Neuron (in vitro differentiated cells): ENCODE data around the gene CPNE4.
A peak's percentile ranks its signal among the peaks of the same experiment; 100 is the strongest.

Experiments used
- H2AFZ ChIP-seq: one replicate; pipeline ENCODE4 v1.6.1; 2013; ENCODE audit warnings: low read depth, mild to moderate bottlenecking, inconsistent platforms, low read length, moderate library complexity
- H3K27me3 ChIP-seq: one replicate; pipeline ENCODE4 v1.6.1; 2013; ENCODE audit warnings: low read length; ENCODE audit not compliant: insufficient read depth
- H3K36me3 ChIP-seq: one replicate; pipeline ENCODE4 v1.6.1; 2013; ENCODE audit warnings: low read length; ENCODE audit not compliant: insufficient read depth
- H3K4me1 ChIP-seq: one replicate; pipeline ENCODE4 v1.6.1; 2013; ENCODE audit warnings: low read length; ENCODE audit not compliant: insufficient read depth
- H3K4me3 ChIP-seq: 2 replicates; pipeline ENCODE4 v1.5.1; 2013; ENCODE audit warnings: mild to moderate bottlenecking, low read length, moderate library complexity
- H3K9me3 ChIP-seq: one replicate; pipeline ENCODE4 v1.6.1; 2013; ENCODE audit warnings: low read length

The CPNE4 gene

DNA sequence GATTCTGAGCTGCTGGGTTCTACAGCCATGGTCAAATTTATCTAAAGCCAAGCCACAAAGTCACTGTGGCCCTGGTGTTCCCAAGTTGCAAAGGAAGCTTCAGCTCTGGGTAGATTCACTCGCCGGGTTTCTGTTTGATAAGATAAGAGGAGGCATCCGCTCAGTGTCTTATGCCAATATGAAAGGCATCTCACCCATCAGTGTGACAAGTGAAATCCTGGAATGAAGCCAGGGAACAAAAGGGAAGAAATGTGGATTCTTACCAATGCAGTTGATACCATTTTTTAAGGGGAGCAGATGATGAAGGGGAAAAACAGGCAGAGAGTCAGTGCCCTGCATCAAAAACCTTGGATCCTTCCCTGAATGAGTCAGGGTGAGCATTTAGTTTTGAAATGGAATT is 2.8 kb upstream of the CPNE4 start:
- no peak overlapping the region for H2AFZ ChIP-seq
- no peak overlapping the region for H3K4me3 ChIP-seq
- H3K27me3 ChIP-seq: peaks cover 5% of the 10 kb centered on the region
- no peaks in the 10 kb centered on the region for H3K9me3 ChIP-seq
- peaks cover 15% of the 10 kb centered on the region for H3K4me1 ChIP-seq
- H3K36me3 ChIP-seq: no peaks in the 10 kb centered on the region

DNA sequence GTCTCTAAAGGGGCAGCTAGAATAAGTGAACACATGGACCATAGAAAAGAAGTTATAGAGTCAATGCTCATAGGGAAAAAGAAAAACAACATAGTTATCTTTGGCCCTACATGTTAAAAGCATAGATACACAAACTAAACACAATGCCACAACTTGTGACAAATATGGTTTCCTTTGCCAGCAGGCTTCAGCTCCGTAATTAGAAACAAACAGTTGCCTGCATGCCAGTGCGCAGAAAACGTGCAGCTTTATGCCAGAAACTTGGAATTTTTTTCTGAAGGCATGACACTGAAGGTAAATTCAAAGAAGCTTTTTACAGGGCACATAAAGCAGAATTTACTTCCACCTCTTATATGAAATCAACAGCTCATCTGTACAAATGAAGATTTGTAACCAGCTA is 2.2 kb upstream of the CPNE4 start:
- no peaks in the 10 kb centered on the region for H3K36me3 ChIP-seq
- H3K4me1 ChIP-seq: peaks cover 13% of the 10 kb centered on the region
- peaks cover 5% of the 10 kb centered on the region for H3K27me3 ChIP-seq
- no peaks in the 10 kb centered on the region for H3K9me3 ChIP-seq
- H2AFZ ChIP-seq: no peak overlapping the region
- H3K4me3 ChIP-seq: no peak overlapping the region

- H3K4me1 ChIP-seq: peaks cover 13% of the 10 kb centered on the region
- no peaks in the 10 kb centered on the region for H3K36me3 ChIP-seq
- H3K4me3 ChIP-seq: peak overlapping the region; percentile 43
- H3K27me3 ChIP-seq: peaks cover 5% of the 10 kb centered on the region
- peak overlapping the region; percentile 43 for H2AFZ ChIP-seq
- no peaks in the 10 kb centered on the region for H3K9me3 ChIP-seq
Observed at GRCh38 chr3:132034097-132034485, 723 bp downstream of the CPNE4 start.

GRCh38 chr3:132033471-132033870 is 1.3 kb downstream of the CPNE4 start:
- Histone ChIP-seq H3K9me3 (no peaks in the 10 kb centered on the region), H3K4me1 (peaks cover 13% of the 10 kb centered on the region), H3K36me3 (no peaks in the 10 kb centered on the region), H3K27me3 (peaks cover 5% of the 10 kb centered on the region), H2AFZ (no peak overlapping the region), H3K4me3 (peak overlapping the region; percentile 43)

- Histone ChIP-seq H3K9me3 (no peaks in the 10 kb centered on the region), H2AFZ (no peak overlapping the region), H3K27me3 (peaks cover 5% of the 10 kb centered on the region), H3K4me3 (no peak overlapping the region), H3K36me3 (no peaks in the 10 kb centered on the region), H3K4me1 (peaks cover 13% of the 10 kb centered on the region)
Observed at GRCh38 chr3:132032959-132033358, 1.9 kb downstream of the CPNE4 start.

DNA sequence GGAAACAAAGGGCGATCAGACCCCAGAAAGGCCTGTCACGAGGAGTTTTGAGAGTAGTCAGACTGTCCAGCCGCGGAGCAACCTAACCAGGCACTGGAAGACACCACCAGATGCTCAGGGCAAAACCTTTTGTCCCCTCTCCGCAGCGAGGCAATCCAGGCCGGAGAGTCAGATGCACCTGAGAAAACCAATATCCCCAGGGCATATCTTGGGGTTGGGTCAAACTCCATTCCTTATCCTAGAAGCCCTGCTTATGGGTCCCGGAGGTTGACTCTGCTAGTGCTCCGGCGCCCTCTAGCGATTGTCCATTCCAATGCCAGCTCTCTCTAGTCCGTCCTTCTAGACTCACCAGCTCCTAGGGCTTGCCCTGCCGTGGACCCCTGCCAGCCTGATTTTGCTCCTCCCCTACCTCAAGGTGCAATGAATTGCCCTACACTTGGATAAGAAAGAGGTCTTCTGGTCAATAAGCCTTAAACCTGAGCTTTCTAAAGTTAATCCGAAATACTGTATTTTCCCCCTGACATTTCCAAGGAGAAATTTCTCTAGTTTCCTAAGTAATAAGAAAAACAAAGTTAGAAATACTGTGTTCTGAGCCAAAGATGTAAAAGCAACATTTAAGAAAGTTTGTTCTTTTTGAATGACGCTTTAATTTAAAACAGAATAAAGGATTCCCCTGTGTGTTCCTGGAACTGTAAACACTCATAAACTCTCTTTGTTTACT is 5.5 kb downstream of the CPNE4 start:
- Histone ChIP-seq H2AFZ (no peak overlapping the region), H3K4me3 (no peak overlapping the region), H3K36me3 (no peaks in the 10 kb centered on the region), H3K9me3 (no peaks in the 10 kb centered on the region), H3K4me1 (peaks cover 7% of the 10 kb centered on the region), H3K27me3 (peaks cover 5% of the 10 kb centered on the region)

DNA sequence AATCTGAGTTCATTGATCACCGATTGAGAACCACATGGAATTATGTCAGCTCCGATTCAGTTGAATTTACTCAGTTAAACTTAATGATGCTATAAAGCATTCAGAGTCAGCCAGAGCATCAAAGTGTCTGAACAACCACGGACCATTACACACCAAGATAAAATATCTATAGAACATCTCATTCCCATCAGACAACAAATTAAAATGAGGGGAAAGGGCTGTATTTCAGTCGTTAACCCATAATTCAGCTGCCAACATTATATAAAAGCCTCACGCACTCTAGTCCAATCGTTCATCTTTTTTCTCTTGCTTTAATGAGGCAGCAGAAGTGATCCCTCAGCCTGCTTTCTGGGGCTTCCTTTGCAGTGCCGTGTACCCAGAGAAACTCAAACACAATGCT is 11.9 kb downstream of the CPNE4 start:
- H3K27me3 ChIP-seq: no peaks in the 10 kb centered on the region
- no peaks in the 10 kb centered on the region for H3K9me3 ChIP-seq
- H3K4me1 ChIP-seq: no peaks in the 10 kb centered on the region
- no peak overlapping the region for H2AFZ ChIP-seq
- H3K36me3 ChIP-seq: no peaks in the 10 kb centered on the region
- H3K4me3 ChIP-seq: no peak overlapping the region

- no peak overlapping the region for H3K4me3 ChIP-seq
- H3K9me3 ChIP-seq: no peaks in the 10 kb centered on the region
- no peaks in the 10 kb centered on the region for H3K4me1 ChIP-seq
- no peak overlapping the region for H2AFZ ChIP-seq
- H3K36me3 ChIP-seq: no peaks in the 10 kb centered on the region
- H3K27me3 ChIP-seq: no peaks in the 10 kb centered on the region
Observed at GRCh38 chr3:132020058-132020457, 14.8 kb downstream of the CPNE4 start.

GRCh38 chr3:132017137-132017536 is 17.7 kb downstream of the CPNE4 start:
- H3K4me1 ChIP-seq: no peaks in the 10 kb centered on the region
- no peaks in the 10 kb centered on the region for H3K27me3 ChIP-seq
- no peak overlapping the region for H2AFZ ChIP-seq
- H3K4me3 ChIP-seq: no peak overlapping the region
- H3K36me3 ChIP-seq: no peaks in the 10 kb centered on the region
- no peaks in the 10 kb centered on the region for H3K9me3 ChIP-seq

- Histone ChIP-seq H3K4me1 (peaks cover 5% of the 10 kb centered on the region), H3K27me3 (no peaks in the 10 kb centered on the region), H2AFZ (no peak overlapping the region), H3K9me3 (no peaks in the 10 kb centered on the region), H3K36me3 (no peaks in the 10 kb centered on the region), H3K4me3 (no peak overlapping the region)
Observed at GRCh38 chr3:132016061-132017041, 18.5 kb downstream of the CPNE4 start.

- H3K36me3 ChIP-seq: no peaks in the 10 kb centered on the region
- H3K27me3 ChIP-seq: no peaks in the 10 kb centered on the region
- peaks cover 5% of the 10 kb centered on the region for H3K4me1 ChIP-seq
- no peak overlapping the region for H2AFZ ChIP-seq
- no peaks in the 10 kb centered on the region for H3K9me3 ChIP-seq
- no peak overlapping the region for H3K4me3 ChIP-seq
Observed at GRCh38 chr3:132014105-132014504, 20.7 kb downstream of the CPNE4 start.

GRCh38 chr3:132009241-132009640 is 25.6 kb downstream of the CPNE4 start:
- Histone ChIP-seq H3K4me3 (no peak overlapping the region), H3K4me1 (peaks cover 5% of the 10 kb centered on the region)

GRCh38 chr3:132008837-132009236 is 26.0 kb downstream of the CPNE4 start:
- Histone ChIP-seq H3K27me3 (no peaks in the 10 kb centered on the region), H3K4me3 (no peak overlapping the region), H2AFZ (no peak overlapping the region), H3K4me1 (peaks cover 5% of the 10 kb centered on the region), H3K36me3 (no peaks in the 10 kb centered on the region), H3K9me3 (no peaks in the 10 kb centered on the region)

More at GRCh38 chr3:132009241-132009640, 25.6 kb downstream of the CPNE4 start:
- Histone ChIP-seq H3K9me3 (no peaks in the 10 kb centered on the region), H3K36me3 (no peaks in the 10 kb centered on the region), H3K27me3 (no peaks in the 10 kb centered on the region), H2AFZ (no peak overlapping the region)
